ENCODE data around the gene GRID2. TPM values are rescaled to one million over a fixed set of nuclear protein-coding genes. Genes with fewer than 3 reads are reported as not detected.

The GRID2 gene
- total and polyA plus RNA-seq, 12 donors = 0.01 to 0.07 (median 0.07) TPM; not detected in 9

DNA sequence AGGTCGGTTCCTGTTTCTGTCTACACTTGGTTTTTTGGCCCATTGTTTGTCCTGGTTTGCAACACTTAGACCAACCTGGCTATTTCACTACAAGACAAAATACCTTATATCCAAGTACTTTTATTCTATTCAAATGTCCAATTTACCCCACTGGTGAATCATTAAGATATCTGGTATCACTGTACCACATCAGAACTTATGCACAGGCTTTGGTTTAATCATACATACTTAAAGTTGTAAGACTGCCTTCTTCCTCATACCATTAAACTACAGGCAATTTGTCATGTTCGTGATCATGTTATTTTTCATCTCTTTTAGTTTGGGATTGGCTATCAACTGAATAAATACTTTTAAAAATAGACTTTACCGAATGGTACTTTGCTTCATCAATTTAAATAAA, 1471.8 kb downstream of the GRID2 start:
- TF ChIP-seq, protein P1, sequence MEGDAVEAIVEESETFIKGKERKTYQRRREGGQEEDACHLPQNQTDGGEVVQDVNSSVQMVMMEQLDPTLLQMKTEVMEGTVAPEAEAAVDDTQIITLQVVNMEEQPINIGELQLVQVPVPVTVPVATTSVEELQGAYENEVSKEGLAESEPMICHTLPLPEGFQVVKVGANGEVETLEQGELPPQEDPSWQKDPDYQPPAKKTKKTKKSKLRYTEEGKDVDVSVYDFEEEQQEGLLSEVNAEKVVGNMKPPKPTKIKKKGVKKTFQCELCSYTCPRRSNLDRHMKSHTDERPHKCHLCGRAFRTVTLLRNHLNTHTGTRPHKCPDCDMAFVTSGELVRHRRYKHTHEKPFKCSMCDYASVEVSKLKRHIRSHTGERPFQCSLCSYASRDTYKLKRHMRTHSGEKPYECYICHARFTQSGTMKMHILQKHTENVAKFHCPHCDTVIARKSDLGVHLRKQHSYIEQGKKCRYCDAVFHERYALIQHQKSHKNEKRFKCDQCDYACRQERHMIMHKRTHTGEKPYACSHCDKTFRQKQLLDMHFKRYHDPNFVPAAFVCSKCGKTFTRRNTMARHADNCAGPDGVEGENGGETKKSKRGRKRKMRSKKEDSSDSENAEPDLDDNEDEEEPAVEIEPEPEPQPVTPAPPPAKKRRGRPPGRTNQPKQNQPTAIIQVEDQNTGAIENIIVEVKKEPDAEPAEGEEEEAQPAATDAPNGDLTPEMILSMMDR (IDR thresholded peaks at IDR 0.05) = no peak
- H3K4me3 ChIP-seq = no peak overlapping the region
- H3K36me3 ChIP-seq = no peaks in the 10 kb centered on the region
- no peaks in the 10 kb centered on the region for H3K4me1 ChIP-seq
- no peak for ATAC-seq
- H3K27me3 ChIP-seq = peaks cover 0 to 11% (median 0%) of the 10 kb centered on the region in 7 donors
- H3K27ac ChIP-seq = no peak overlapping the region
- DNase-seq = no peak
- WGBS, 2 donors = 87 to 89% methylated on average over 3 of the region's 3 CpGs
- no peaks in the 10 kb centered on the region for H3K9me3 ChIP-seq
- intact Hi-C loops (cut with DNase I) = no loop called here

DNA sequence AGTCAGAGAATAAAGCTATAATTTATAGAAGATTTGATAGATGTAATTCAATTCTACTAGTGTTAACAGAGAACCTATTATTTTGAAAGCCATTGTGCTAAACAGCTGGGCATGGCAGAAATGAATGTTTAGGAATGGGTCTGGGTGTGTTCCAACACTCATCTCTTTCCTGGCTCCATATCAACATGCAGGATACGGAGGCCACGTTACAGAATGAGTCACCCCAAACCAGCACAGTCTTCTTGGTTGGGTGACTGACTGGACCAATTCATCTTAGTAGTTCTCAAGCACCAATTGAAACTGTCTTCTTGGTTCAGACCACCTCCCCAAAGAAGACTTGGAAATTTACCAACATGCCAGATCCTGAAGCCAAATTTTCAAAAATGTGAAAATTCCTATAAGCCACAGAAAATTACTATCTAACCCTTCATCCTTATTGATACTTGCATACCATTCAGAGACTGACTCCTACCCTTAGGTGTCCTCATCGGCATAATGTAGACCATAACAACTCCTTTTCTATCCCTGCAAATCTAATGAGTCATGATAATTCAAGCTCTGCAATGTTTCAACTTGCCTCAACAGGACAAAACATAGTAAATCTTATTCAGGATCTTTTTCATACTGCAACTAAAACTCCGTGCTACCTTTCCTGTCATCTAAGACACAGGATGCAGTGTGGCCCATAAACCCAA, 1472.8 kb downstream of the GRID2 start:
- ATAC-seq (no peak), DNase-seq (no peak)
- 52 to 53% methylated on average over 4 of the region's 4 CpGs for WGBS, 2 donors

DNA sequence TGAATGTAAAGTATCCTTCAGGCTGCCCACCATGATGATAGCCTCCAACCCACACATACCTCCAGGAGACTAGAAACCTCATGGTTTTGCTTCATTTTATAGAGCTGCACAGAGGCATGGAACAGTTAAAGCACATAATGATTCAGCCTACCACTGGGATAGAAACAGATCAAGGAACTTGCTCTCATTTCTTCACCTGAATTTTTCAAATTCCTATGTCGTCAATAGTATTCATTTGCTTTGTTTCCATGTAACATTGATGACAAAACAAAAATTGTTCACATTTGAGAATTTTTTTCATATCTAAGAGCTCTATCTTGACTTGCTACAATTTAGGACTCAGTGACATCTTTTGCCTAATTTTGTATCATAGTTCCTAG, 1473.3 kb downstream of the GRID2 start:
- intact Hi-C loops (cut with DNase I) = no loop called here
- 83 to 87% methylated on average over 1 of the region's 1 CpG for WGBS, 2 donors
- ATAC-seq = no peak
- H3K36me3 ChIP-seq = no peaks in the 10 kb centered on the region
- H3K4me3 ChIP-seq = no peak overlapping the region
- no peaks in the 10 kb centered on the region for H3K9me3 ChIP-seq
- DNase-seq = no peak
- H3K4me1 ChIP-seq = no peaks in the 10 kb centered on the region
- H3K27ac ChIP-seq = no peak overlapping the region
- TF ChIP-seq, protein P1 (IDR thresholded peaks at IDR 0.05) = no peak
- peaks cover 0 to 11% (median 0%) of the 10 kb centered on the region in 7 donors for H3K27me3 ChIP-seq

More for the DNA sequence above, 1472.8 kb downstream of the GRID2 start:
- no peaks in the 10 kb centered on the region for H3K4me1 ChIP-seq
- H3K4me3 ChIP-seq = no peak overlapping the region
- H3K36me3 ChIP-seq = no peaks in the 10 kb centered on the region
- peaks cover 0 to 11% (median 0%) of the 10 kb centered on the region in 7 donors for H3K27me3 ChIP-seq
- TF ChIP-seq, protein P1 (IDR thresholded peaks at IDR 0.05) = no peak
- no peaks in the 10 kb centered on the region for H3K9me3 ChIP-seq
- intact Hi-C loops (cut with DNase I) = no loop called here
- H3K27ac ChIP-seq = no peak overlapping the region

DNA sequence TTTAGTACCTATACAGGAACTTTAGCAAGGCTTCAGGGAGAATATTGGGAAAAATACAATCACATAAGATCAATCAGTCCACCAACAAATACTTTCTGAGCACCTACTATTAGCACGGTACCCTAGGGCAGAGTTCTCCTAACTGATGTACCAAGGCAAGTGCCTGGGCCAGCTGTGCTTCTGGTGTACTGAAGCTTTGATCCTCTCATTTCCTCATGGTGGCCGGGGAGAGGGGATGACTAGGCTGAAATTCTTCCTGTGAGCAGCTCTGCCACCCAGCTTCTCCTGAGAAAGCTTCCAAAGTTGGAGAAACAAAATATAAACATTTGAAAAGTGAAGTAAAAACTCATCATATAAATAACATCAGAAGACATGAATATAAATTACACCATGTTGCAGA, 1475.5 kb downstream of the GRID2 start:
- no peaks in the 10 kb centered on the region for H3K9me3 ChIP-seq
- H3K4me3 ChIP-seq = no peak overlapping the region
- H3K27me3 ChIP-seq = peaks cover 0 to 11% (median 0%) of the 10 kb centered on the region in 7 donors
- no peak overlapping the region for H3K27ac ChIP-seq
- TF ChIP-seq, protein P1 (IDR thresholded peaks at IDR 0.05) = no peak
- ATAC-seq (no peak), DNase-seq (no peak)
- WGBS, 2 donors = 68 to 73% methylated on average over 2 of the region's 2 CpGs
- intact Hi-C loops (cut with DNase I) = no loop called here
- no peaks in the 10 kb centered on the region for H3K4me1 ChIP-seq
- H3K36me3 ChIP-seq = no peaks in the 10 kb centered on the region

All from heart right ventricle (tissue), 16 donors.